Mucosa of gallbladder (tissue), 1 donor: Measurements from ENCODE around the gene OSR1. TPM values are rescaled to one million over a fixed set of nuclear protein-coding genes. Genes with fewer than 3 reads are reported as not detected.
A peak's percentile ranks its signal among the peaks of the same experiment; 100 is the strongest.
"Not testable (repeated sequence)": the region's sequence is repeated elsewhere in the genome, so short reads cannot be mapped to it uniquely, and the experiment has no call there.

ENCODE experiments used
- DNase-seq: peaks from one replicate; pipeline ENCODE4 v3.0.0-alpha.2; 2020; ENCODE audit warnings: low spot score
- total RNA-seq: library from RNA; stranded (reverse); gene quantifications from one replicate; pipeline ENCODE4 v1.2.1, GENCODE V29; 2021
- donor health status: DM: no; HTN: no; CAD: no.

OSR1 gene
- total RNA-seq = 4.9 TPM

GRCh38 chr2:19358242-19359020 is at the start of gene OSR1:
TSS of gene OSR1 (minus strand) at chr2:19358623. CDS start at chr2:19353805, 4,818 bp downstream.
- DNase-seq = peak; percentile 50

GRCh38 chr2:19403785-19404184 is 45.4 kb upstream of the OSR1 start:
- DNase-seq = no peak

GRCh38 chr2:19392191-19392590 is 33.8 kb upstream of the OSR1 start:
- no peak for DNase-seq

GRCh38 chr2:19389469-19389868 is 31.0 kb upstream of the OSR1 start:
- not testable (repeated sequence) for DNase-seq

- DNase-seq = no peak
Observed at GRCh38 chr2:19380532-19380931, 22.1 kb upstream of the OSR1 start.

- no peak for DNase-seq
Observed at GRCh38 chr2:19378939-19379338, 20.5 kb upstream of the OSR1 start.

GRCh38 chr2:19377717-19378116 is 19.3 kb upstream of the OSR1 start:
- no peak for DNase-seq

- DNase-seq = no peak
Observed at GRCh38 chr2:19373352-19373751, 14.9 kb upstream of the OSR1 start.

- DNase-seq = no peak
Observed at GRCh38 chr2:19371996-19372582, 13.7 kb upstream of the OSR1 start.

- no peak for DNase-seq
Observed at GRCh38 chr2:19369341-19369955, 11.0 kb upstream of the OSR1 start.

- no peak for DNase-seq
Observed at GRCh38 chr2:19368760-19369159, 10.3 kb upstream of the OSR1 start.

GRCh38 chr2:19367326-19367725 is 8.9 kb upstream of the OSR1 start:
- no peak for DNase-seq

GRCh38 chr2:19365126-19365525 is 6.7 kb upstream of the OSR1 start:
- DNase-seq = no peak

GRCh38 chr2:19364014-19364413 is 5.6 kb upstream of the OSR1 start:
- no peak for DNase-seq

GRCh38 chr2:19363474-19363778 is 5.0 kb upstream of the OSR1 start:
- no peak for DNase-seq

GRCh38 chr2:19362755-19363473 is 4.5 kb upstream of the OSR1 start:
- peak; percentile 78 for DNase-seq

- DNase-seq = no peak
Observed at GRCh38 chr2:19362094-19362754, 3.8 kb upstream of the OSR1 start.

- DNase-seq = no peak
Observed at GRCh38 chr2:19361325-19361990, 3.0 kb upstream of the OSR1 start.

GRCh38 chr2:19360966-19361321 is 2.5 kb upstream of the OSR1 start:
- DNase-seq = no peak

GRCh38 chr2:19360266-19360965 is 2.0 kb upstream of the OSR1 start:
- DNase-seq = no peak

- no peak for DNase-seq
Observed at GRCh38 chr2:19359456-19359855, 1.0 kb upstream of the OSR1 start.
